Measurements from ENCODE around the gene ARPC4. TPM values are rescaled to one million over a fixed set of nuclear protein-coding genes. Genes with fewer than 3 reads are reported as not detected.

ARPC4 gene
- total RNA-seq, 2 donors from 2014 or later = 150 to 153 TPM

- Mint-ChIP-seq H3K27ac (no peak overlapping the region), H3K9me3 (no peaks in the 10 kb centered on the region), H3K4me1 (peaks cover 2% of the 10 kb centered on the region), H3K36me3 (ENCODE audit: low read depth) (peaks cover 49% of the 10 kb centered on the region), H3K4me3 (no peak overlapping the region), H3K27me3 (ENCODE audit: insufficient read depth) (no peaks in the 10 kb centered on the region)
- WGBS, 2 experiments (ENCODE audit: insufficient coverage in 1 of 2, insufficient read length in 1 of 2) = 93 to 96% methylated on average over 2 to 3 of the region's 4 CpGs
- no peaks in the 10 kb centered on the region for H3K9me3 ChIP-seq (ENCODE audit: control insufficient read depth, low read length)
- no peak overlapping the region for H3K4me3 ChIP-seq (ENCODE audit: low read length)
- H3K36me3 ChIP-seq (ENCODE audit: control insufficient read depth, insufficient read depth, low read length) = peaks cover 34% of the 10 kb centered on the region
- DNase-seq = no peak
- no peaks in the 10 kb centered on the region for H3K27me3 ChIP-seq (ENCODE audit: control insufficient read depth, insufficient read depth, low read length, poor library complexity, severe bottlenecking)
- H3K4me1 ChIP-seq (ENCODE audit: control insufficient read depth, insufficient read depth, low read length) = no peaks in the 10 kb centered on the region
- no peak overlapping the region for H3K9ac ChIP-seq (ENCODE audit: extremely low read depth, low read length, poor library complexity, severe bottlenecking)
- TF ChIP-seq CTCF (conservative IDR thresholded peaks at IDR 0.05) = no peak
- no peak overlapping the region for H3K27ac ChIP-seq (ENCODE audit: low read depth, low read length)
These were observed 12.0 kb upstream of the ARPC4 start for GRCh38 chr3:9780910-9781309.

- WGBS, 2 experiments (ENCODE audit: insufficient coverage in 1 of 2, insufficient read length in 1 of 2) = 97% methylated on average over 1 of the region's 1 CpG; no CpG with 5 or more reads in 1 of the 2 experiments
- Histone ChIP-seq H3K9ac (ENCODE audit: extremely low read depth, low read length, poor library complexity, severe bottlenecking) (no peak overlapping the region), H3K27ac (ENCODE audit: low read depth, low read length) (no peak overlapping the region), H3K9me3 (ENCODE audit: control insufficient read depth, low read length) (no peaks in the 10 kb centered on the region), H3K4me1 (ENCODE audit: control insufficient read depth, insufficient read depth, low read length) (no peaks in the 10 kb centered on the region), H3K27me3 (ENCODE audit: control insufficient read depth, insufficient read depth, low read length, poor library complexity, severe bottlenecking) (no peaks in the 10 kb centered on the region), H3K4me3 (ENCODE audit: low read length) (no peak overlapping the region), H3K36me3 (ENCODE audit: control insufficient read depth, insufficient read depth, low read length) (peaks cover 39% of the 10 kb centered on the region)
- no peaks in the 10 kb centered on the region for H3K9me3 Mint-ChIP-seq
- no peak overlapping the region for H3K27ac Mint-ChIP-seq
- no peaks in the 10 kb centered on the region for H3K27me3 Mint-ChIP-seq (ENCODE audit: insufficient read depth)
- no peak for TF ChIP-seq CTCF (conservative IDR thresholded peaks at IDR 0.05)
- H3K4me3 Mint-ChIP-seq = no peak overlapping the region
- H3K4me1 Mint-ChIP-seq = no peaks in the 10 kb centered on the region
- no peak for DNase-seq
- H3K36me3 Mint-ChIP-seq (ENCODE audit: low read depth) = peaks cover 55% of the 10 kb centered on the region
These were observed 11.3 kb upstream of the ARPC4 start for GRCh38 chr3:9781551-9781950.

- Histone ChIP-seq H3K9me3 (ENCODE audit: control insufficient read depth, low read length) (no peaks in the 10 kb centered on the region), H3K27ac (ENCODE audit: low read depth, low read length) (no peak overlapping the region), H3K27me3 (ENCODE audit: control insufficient read depth, insufficient read depth, low read length, poor library complexity, severe bottlenecking) (no peaks in the 10 kb centered on the region), H3K36me3 (ENCODE audit: control insufficient read depth, insufficient read depth, low read length) (peaks cover 44% of the 10 kb centered on the region), H3K4me3 (ENCODE audit: low read length) (no peak overlapping the region), H3K9ac (ENCODE audit: extremely low read depth, low read length, poor library complexity, severe bottlenecking) (no peak overlapping the region), H3K4me1 (ENCODE audit: control insufficient read depth, insufficient read depth, low read length) (no peaks in the 10 kb centered on the region)
- Mint-ChIP-seq H3K4me1 (no peaks in the 10 kb centered on the region), H3K27me3 (ENCODE audit: insufficient read depth) (no peaks in the 10 kb centered on the region), H3K4me3 (no peak overlapping the region), H3K9me3 (no peaks in the 10 kb centered on the region), H3K27ac (no peak overlapping the region), H3K36me3 (ENCODE audit: low read depth) (peaks cover 60% of the 10 kb centered on the region)
- no peak for TF ChIP-seq CTCF (conservative IDR thresholded peaks at IDR 0.05)
- DNase-seq = no peak
- 84 to 88% methylated on average over 3 of the region's 3 CpGs for WGBS, 2 experiments (ENCODE audit: insufficient coverage in 1 of 2, insufficient read length in 1 of 2)
These were observed 10.8 kb upstream of the ARPC4 start for GRCh38 chr3:9781978-9782603.
